GM12872 (cell line): ENCODE measurements around the gene NT5C1B.

Experiments used
- CTCF ChIP-seq: IDR thresholded peaks from 3 replicates; pipeline ENCODE4 v1.5.1; 2011; ENCODE audit warnings: low read depth, mild to moderate bottlenecking, low read length, moderate library complexity; ENCODE audit not compliant: insufficient read depth

Gene NT5C1B

GRCh38 chr2:18599509-18600254, 10.3 kb upstream of the NT5C1B start:
- no peak for TF ChIP-seq CTCF

- no peak for TF ChIP-seq CTCF
Observed at GRCh38 chr2:18598848-18599484, 9.6 kb upstream of the NT5C1B start.

GRCh38 chr2:18597618-18598017, 8.2 kb upstream of the NT5C1B start:
- no peak for TF ChIP-seq CTCF

- TF ChIP-seq CTCF: no peak
Observed at GRCh38 chr2:18596993-18597392, 7.6 kb upstream of the NT5C1B start.

- TF ChIP-seq CTCF: no peak
Observed at GRCh38 chr2:18593496-18593895, 4.1 kb upstream of the NT5C1B start.

- TF ChIP-seq CTCF: no peak
Observed at GRCh38 chr2:18592372-18592771, 3.0 kb upstream of the NT5C1B start.

- TF ChIP-seq CTCF: no peak
Observed at GRCh38 chr2:18588802-18589201, 567 bp downstream of the NT5C1B start.
